NCI-H2029 (cell line): Measurements from ENCODE around the gene ADORA1.

Source experiments
- DNase-seq: peaks from one replicate; lab custom pipeline; 2025; lab: John Stamatoyannopoulos, UW

Gene ADORA1

DNA sequence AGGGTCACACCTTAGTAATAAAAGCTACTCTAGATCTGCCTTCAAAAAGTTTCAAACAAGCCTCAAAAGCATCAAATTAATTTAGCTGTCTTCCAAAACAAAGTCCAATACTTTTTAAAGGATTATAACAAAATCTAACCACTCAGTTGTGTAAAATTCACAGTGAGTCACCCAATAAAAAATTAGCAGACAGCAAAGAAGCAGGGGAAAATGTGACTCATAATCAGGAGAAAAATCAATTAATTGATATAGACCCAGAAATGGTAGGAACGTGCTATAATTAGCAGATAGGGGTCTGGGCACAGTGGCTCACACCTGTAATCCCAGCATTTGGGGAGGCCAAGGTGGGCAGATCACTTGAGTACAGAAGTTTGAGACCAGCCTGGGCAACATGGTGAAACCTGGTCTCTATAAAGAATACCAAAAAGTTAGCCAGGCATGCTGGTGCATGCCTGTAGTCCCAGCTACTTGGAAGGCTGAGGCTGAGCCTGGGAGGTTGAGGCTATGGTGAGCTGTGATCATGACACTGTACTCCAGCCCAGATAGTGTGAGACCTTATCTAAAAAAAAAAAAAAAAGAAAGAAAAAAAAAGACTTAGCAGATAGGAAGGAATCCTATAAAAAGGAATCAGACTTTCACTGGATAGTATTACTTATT, 33.6 kb upstream of the ADORA1 start:
- DNase-seq: no peak

DNA sequence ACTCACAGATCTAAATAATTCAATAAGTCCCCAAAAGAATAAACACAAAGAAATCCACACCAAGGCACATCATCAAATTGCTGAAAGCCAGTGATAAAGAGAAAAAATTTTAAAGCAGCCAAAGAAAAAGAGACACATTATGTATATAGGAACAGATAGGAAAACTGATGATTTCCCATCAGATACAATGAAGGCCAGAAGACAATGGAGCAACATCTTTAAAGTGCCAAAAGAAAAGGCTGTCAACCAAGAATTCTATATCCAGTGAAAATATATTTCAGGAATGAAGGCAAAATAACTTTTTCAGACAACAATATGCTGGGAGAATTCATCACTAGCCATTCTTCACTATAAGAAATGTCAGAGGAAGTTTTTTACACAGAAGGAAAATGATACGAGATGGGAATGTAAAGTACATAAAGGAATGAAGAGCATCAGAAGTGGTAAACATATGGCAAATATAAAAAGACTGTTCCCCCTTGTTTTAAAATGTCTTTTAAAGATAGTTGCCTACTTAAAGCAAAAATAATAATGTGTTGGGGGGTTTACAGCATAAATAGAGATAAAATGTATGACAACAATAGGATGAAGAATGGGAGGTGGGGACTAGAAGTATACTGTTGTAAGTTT, 32.4 kb upstream of the ADORA1 start:
- DNase-seq: no peak

DNA sequence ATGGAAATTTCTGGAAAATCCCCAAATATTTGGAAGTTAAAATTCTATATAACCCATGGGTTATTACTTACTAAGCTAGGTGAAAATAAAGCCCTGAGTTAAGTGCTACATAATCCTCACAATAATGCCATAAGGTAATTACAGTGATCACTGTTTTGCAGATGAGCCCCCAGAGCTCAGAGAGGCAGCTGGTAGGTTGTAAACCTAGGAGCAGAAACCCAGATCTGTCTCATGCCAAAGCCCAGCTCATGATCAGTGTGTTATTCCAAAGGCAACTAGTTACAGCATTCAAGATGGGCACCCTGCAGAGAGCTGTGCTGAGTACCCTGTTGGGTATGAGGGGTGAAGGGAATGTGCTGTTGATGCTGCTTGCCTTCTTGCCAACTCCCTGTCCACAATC, 31.0 kb upstream of the ADORA1 start:
- no peak for DNase-seq

DNA sequence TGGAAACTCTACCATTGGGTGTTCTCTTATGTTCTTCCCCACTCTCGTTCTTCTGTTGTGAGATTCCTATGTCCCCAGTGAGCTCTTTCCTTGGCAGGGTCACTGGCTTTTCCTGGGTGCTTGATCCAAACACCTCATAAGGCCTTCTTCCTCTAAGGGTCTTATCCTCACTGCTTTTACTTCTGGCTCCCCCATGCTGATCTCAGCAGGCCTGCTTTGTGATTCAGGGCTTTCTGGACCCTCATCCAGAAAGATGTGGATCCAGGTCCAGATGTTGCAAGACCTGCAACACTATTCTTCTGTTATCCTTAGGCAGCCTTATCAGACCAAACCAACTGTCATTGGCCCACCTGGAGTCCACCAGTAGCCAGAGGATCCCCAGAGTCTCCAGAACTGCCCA, 30.5 kb upstream of the ADORA1 start:
- no peak for DNase-seq

DNA sequence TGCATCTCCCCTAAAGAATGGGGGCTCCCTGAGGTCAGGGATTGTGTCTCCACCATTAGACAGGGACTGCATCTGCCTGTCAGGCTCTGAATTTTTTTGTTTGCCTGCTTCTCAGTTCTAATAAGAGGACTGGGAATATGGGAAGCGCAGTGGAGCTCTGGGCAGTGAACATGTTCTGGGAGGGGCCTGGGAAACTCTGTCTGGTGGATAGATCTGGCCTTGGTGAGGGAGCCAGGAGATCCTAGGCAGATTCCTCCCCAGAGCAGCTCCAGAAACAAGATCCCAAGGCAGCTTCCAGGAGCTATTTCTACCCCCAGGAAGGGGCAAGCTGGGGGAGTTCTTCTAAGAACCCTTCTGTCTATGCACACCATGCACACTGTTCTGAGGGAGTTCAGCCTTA, 29.1 kb upstream of the ADORA1 start:
- no peak for DNase-seq

DNA sequence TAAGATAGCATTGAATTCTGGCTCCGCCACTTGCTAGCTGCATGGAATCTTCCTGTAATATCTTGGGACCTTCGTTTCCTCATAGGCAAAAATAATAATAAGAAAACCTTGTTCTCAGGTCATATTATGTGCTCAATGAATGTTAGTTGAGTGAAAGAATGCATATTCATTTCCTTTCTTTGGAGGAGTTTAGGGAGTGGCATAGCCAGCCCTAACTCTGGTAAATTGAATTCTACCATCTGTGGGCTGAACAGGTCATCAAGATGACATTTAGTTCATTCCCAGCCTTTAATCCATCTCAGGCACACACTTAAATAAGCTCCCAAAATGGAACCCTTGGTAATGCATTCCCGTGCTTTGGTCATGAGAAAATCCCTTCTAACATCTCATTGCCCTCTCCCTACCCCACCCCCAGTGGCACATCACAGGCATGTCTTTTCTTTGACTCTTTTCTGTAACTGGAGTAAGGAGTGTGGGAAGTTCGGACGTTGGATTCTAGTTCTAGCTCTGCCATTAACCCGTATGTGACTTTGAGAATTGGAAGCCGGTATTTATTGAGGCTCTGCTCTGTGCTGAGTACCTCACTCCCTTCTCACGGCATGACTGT, 28.5 kb upstream of the ADORA1 start:
- DNase-seq: no peak

DNA sequence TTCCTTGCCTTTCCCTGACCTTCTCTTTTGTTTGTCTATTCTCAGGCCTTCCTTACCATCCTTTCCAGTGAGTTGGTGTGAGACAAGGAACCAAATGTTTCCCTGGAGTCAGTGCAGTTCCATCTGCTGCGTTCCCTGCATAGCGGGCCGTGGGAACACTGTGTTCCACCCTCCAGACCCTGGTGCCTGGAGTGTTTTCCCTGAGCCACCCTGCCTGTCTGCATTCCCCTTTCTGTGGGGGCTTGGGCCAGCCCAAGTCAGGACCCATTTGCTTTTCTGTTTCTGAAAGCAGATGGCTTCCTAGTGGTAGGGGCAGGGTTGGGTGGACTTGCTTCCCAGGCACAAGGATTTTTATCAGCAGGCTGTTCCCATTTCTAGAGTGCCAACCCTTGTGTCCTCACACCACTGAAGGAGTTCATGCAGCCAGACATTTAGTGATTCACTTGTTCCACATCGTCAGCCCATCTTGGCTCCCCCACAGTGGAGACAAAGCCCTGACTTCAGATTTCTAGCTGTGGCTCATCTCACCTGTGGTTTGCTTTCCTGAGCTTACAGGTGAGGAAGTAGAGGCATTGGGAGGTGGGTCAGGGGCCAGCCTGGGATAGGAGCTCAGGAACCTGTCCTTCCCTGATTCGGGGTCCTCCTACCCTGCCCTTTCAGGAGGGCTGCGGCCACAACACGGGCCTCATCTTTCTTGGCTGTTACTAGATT, 27.6 kb upstream of the ADORA1 start:
- DNase-seq: no peak

DNA sequence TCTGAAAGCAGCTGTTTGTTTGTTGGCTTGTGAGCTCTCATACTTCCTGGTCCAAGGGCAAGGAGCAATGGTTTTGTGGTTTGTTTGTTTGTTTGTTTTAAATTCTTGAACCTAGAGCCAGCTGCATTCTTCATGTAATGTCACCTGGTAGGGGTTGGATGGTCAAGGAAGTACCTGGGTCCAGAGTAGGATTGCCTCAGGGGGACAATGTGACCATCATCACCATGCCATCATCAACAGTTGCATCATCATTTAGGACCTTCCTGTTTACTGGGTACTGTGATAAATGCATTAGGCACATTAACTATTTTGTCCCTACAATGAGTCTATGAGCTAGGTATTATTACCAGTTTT, 27.0 kb upstream of the ADORA1 start:
- DNase-seq: no peak

DNA sequence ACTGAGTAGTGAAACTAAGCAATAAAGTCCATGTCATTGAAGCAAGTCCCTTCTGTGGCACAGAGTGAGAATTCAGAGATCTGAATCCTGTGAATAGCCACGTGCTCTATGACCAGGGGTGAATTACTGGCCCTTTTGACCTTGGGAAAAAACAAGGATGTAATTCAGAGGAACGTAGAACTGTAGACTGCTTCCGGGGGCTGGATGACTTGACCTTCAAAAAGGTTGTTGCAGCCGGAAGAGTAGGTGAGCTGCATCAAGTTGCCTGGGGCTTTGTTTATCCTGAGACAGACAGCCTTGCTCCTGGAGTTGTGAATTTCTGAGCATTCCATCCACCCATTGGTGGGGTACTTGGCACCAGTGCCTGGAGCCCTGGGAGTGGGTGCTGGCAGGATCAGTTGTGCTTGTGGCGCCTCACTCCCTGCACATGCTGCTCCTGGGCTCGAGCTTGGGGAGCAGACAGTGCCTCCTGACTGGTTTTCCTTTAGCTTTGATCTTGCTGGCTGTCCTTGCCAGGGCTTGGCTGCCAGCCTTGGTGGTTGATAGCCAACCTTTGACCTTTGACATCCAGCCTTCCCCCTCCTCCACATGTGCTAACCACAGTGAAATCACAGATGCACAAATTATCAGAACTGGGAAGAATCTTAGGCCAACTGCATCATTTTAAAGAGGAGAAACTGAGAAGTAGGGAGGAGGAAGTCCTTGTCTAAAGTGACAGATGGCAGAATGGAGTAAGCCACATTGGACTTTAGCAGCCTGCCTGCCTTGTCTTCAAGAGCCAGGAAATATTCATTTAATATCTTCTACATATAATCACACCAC, 25.5 kb upstream of the ADORA1 start:
- no peak for DNase-seq

DNA sequence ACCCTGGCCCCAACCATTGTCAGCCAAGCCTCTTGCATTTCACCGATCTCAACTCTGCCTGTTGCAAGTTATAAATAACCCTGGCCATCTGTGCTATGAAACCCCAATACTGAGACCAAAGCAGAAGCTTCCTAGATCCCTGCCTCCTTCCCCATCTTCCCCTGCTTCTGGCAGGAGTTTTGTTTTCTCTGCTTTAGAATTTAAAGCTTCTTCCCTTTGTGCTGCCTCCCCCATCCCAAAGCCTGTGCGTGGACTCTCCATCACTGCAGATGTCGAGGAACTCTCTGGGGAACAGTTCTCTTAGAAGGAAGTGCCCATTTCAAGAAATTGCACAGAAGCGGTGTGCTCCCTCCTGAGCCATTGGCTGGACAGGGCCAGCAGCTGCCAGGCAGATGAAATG, 24.3 kb upstream of the ADORA1 start:
- no peak for DNase-seq

DNA sequence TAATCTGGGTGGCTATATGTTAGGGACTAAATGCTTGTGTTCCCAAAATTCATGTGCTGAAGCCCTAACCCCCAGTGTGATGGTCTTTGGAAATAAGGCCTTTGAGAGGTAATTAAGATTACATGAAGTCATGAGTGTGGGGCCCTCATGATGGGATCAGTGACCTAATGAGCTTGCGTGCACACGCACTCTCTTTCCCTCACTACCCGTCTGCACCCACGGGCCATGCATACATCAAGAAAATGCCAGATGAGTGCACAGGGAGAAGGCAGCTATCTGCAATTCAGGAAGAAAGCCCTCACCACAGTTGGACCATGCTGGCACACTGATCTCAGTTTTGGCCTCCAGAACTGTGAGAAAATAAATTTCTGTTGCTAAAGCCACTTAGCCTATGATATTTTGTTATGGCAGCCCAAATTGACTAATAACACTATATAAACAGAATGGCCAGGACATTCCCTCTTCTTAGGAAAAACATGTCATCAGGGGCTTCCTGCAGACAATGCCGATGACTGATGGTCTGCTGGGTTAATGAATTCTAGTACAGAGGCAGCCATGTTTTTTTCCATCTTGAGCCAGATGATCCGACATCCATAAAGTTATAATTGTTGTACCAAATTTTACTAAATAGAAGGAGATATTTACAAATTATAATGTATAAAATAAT, 23.6 kb upstream of the ADORA1 start:
- DNase-seq: no peak

DNA sequence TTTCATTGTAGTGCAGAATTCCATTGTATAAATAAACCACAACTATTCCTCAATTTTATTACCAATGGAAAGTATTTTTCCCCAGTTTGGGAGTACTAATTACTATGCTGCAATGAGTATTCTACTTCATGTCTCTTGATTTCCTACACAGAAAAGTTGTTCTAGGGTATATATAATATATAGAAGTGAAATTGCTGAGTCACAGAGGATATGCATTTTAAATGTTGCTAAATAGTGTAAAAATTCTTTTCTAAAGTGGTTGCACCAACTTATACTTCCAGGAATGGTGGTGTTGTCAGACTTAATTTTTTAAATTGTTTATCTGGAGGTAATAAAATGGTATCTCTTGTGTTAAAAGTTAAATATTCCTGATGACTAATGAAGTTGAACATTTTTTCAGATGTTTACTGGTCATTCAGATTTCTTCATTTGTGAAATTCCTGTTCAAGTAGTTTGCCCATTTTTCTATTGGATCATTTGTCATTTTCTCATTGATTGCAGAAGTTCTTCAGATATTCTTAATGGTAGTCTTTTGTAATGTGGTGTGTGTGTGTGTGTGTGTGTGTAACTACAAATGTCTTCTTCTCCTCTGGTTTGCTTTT, 22.6 kb upstream of the ADORA1 start:
- no peak for DNase-seq

DNA sequence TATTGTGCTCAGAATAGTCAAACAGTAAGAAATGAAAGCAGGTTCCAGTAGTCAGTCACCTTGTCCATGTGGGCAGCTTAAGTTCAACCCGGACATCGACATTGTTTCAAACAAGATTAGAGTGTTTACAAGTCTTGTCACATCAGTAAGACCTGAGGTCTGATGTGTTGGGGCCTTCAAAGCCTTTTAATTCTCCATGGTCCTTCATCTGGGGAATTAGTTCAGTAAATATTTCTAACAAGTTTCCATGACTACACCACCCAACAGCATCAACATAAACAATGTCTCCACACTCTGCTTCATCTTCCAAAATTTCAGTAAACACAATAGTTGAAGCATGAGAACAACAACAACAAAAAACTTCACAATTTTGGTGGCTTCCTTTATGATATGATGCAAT, 15.1 kb upstream of the ADORA1 start:
- DNase-seq: no peak

DNA sequence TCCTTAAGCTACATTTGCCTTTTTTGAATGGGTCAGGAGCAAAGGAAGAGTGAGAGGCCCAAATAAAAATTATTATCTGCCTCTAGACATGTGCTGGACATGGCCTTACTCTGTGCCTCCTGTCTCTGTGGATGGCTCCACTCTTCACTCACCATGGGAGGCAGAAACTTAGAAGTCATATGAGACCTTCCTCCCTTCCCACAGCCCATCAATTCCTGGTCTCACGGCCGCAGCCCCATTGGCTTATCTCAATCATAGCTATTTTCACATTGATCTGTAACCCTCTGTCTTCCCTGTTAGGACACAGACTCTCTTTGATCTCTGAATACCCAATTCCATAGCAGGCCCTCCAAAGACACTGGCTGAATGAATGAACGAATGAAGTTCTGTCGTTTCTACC, 14.2 kb upstream of the ADORA1 start:
- DNase-seq: no peak

DNA sequence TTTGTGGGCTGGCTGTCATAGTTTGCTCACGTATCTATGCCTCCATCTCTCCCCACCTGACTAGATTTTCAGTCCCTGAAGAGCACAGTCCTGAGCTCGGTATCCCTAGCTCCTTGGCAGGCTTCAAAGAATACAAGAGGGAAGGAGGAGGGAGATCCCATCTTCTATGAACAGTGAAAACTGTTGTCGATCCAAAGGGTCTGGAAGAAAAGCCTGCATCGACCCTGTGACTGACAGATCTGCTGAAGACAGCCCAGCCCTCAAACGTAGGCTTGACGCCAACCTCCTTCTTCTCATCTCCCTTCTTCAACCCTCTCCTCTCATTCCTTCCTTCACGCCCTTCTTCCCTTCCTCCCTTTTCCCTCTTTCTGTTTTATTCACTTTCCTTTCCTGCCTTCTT, 13.3 kb upstream of the ADORA1 start:
- DNase-seq: no peak

DNA sequence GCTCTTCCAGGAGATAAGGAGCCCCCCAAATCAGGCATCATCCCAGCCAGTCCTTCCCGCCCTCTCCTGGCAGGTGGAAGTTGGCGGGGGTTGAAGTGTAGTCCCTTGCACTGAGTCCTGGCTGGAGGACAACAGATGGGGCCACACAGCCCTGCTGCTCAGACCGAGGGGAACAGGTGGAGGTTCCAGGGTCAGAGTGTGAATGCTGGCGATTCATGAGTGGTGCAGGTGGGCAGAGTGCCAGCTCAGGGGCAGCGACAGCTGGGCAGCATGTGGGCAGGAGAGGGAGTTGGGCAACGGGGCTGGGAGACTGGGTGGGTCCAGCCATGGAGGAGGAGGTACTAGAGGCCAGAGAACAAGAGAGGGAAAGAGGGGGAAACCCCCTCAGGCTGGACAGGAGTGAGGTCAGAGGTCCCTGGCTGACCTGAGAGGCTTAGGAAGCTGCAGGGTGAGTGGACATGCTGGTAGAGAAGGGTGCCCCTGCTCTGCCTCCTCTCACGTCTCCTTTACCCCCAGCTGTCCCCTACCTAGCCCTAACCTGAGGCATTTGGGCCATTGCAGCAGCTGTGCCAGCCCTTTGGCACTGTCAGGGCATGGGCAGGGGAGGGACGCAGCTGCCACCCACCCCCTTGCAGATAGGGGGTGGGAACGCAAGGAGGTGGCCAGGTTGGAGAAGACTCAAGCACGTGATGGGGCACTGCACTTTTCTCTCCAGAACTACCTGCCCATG, 11.3 kb upstream of the ADORA1 start:
- no peak for DNase-seq

DNA sequence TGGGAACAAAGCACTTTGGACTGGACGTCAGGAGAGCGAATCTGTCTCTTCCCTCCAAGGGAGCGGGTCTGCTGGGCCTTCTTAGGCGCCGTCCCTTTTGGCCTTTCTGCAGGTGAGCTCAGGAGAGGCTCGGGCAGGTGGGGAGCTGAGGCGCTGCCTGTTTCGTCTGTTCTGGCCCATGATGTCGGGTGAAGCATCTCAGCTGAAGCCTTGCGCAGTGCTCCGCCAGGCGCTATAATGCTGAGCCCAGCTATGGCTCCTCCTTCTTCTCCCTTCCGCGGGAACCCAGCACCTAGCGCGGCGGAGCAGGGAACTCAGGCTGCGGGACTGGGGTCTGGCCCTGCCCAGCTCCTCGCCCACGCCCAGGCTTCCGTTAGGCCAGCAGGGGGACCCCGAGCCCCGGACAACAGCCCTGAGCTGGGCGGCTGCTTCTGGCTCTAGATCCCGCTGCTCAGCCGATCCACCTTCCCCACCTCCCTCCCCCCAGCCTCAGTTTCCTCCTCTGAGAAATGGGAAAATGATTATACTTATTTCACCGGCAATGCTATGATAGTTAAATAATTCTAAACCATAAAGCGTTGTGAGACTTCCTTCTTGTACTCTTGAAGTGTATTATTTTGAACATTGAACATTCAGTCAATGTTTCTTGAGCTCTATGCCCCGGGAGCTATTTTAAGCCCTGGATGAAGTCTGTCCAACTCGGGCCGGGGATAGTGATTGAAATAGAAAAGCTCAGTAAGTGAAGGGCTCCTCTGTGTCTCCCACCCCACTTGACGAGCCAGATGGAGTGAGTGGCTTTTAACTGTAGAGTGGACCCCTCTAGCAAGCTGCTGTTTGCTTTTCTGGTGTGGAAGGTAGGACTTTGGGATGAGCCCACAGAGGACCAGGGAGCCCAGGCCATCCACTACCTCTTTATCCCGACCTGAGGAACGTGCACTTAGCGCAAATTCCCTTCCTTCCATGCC, 9.6 kb upstream of the ADORA1 start:
- no peak for DNase-seq

DNA sequence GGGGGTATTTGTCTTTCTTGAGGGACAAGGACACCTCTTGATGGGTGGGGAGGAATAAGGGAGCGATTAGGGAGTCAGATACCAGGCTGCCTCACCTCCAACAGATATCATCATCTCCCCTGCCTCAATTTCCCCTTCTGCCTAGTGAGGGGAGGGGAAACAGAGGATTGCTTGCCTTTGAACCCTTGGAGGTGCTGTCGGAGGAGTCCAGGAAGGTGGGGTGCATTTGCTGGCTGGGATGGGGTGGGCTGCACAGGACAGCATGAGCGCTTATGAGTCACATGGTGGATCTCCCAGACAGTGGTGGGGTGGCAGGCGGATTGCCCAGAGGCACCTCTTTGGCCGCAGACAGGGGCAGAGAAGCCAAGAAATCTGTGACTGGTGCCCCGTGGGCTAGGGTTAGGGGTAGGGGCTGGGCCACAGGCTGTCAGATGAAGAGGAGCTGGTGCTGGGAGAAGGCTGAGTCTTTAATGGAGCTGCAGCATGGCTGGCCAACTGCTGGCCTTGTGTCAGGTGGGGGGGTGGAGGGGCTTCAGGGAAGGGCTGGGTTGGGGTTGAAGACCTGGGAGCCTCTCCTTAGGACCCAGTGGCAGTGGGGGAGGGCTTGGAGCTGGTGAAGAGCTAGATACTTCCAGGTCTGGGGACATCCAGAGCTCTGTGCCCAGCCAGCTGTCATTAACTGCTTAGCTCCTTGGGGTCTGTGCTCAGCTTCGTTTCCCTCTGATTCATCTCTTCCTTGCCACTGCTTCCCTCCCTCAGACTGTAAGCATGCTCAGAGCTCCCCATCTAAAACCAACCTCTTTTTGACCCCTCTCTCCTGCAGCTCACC, 7.0 kb upstream of the ADORA1 start:
- DNase-seq: no peak
